ENCODE data around the gene NOD2.

NOD2 gene

DNA sequence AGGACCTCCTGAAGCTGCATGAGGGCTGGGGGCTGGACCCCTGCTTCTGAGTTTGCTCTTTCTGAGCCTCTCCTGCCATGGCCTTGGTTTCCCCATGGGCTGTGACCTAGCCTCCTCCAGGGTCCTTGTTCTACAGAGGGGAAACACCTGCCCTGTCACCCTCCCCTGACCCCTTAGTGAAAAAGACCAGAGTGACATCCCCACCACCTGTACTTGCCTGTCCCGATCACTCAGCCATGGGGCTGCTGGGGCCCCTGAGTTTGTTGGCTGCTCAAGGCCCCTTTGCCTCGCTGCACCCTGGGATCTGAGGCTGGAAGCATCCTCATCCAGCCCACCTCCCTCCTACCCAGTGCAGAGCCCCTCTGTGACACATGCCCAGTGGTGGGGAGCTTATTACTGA lies 800 bp downstream of the NOD2 start:
- DNase-seq (ENCODE audit: low read depth): no peak

DNA sequence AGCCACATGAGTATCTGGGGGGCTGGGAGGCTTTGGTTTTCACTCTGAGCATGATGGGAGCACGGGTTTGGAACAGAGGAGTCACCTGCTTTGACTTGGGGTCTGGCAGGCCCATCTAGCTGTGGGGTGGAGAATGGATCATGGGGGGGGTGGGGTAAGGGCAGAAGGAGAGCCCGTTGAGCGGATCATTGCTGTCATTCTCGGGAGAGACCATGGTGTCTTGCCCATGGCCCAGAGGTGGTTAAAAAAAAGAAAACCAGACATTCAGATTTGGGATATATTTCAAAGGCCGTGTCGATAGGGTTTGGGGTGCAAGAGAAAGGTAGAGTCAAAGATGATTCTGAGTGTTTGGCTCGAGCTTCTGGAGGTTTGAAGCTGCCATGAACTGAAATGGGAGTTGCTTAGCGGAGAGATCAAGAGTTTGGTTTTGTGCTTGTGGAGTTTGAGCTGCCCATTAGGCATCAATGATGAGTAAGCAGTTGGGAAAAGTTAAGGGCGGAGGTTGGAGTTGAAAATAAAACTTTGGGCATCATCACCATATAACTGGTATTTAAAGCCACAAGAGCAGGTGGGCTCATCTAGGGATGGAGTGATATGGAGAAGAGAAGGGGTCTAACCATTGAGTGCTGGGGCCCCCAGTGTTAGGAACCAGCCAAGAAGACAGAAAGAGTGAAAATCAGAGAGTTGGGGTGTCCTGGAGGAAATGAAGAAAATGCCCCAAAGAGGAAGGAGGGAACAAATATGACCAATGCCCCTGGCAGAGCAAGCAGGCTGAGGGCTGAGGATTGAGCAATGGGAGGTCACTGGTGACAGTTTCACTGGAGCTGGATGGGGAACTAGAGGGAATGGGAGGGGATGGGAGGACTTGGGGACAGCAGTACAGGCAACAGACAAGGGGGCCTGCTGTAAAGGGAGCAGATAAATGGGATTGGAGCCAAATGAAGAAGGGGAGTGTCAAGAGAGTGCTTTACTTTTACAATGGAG lies 1.9 kb downstream of the NOD2 start:
- no peak for DNase-seq (ENCODE audit: low read depth)

DNA sequence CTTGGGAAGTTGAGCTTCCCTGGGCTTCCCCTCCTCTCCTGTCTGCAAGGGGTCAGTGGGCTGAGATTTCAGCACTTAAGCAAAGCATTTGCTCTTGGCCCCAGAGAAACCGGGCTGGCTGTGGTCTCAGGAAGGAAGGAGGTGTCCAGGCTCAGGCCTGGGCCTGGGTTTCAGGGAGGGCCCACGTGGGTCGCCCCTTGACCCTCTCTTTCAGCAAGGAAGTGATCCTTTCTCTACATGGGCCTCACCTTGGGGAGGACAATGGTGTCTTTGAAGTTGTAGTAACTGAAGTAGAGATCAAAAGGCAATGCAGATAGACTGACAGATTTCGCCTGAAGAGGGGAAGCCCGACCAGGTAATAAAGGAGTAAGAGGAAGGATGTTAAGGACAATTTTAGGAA lies 2.7 kb downstream of the NOD2 start:
- no peak for DNase-seq (ENCODE audit: low read depth)

DNA sequence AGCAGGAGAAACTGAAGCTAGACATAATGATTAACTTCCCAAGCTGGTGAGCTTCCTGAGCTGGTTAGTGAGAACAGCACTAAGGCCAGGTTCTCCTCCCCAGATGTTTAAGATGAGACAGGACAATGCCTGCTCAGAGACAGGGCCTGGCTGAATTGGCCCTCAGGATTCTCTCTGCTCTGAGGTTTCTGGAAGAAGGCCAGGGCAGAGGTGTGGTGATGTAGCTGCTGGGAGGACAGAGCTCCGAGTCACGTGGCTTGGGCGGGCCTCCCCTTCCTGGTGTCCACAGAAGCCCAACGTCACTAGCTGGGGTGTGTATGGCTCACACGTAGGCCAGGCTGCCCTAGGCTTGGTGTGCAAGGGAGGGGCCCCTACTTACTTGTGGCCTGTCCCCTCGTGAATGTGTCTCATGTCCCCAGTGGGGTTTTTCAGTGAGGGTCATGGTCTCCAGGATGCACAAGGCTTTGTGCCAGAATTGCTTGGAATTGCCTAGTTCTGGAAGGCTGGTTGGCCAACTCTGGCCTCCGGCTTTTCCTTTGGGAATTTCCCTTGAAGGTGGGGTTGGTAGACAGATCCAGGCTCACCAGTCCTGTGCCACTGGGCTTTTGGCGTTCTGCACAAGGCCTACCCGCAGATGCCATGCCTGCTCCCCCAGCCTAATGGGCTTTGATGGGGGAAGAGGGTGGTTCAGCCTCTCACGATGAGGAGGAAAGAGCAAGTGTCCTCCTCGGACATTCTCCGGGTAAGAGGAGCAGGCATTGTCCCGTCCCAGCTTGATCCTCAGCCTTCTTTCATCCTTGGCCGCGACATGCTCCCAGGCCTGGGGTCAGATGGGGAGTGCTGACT lies 3.4 kb downstream of the NOD2 start:
- no peak for DNase-seq (ENCODE audit: low read depth)

DNA sequence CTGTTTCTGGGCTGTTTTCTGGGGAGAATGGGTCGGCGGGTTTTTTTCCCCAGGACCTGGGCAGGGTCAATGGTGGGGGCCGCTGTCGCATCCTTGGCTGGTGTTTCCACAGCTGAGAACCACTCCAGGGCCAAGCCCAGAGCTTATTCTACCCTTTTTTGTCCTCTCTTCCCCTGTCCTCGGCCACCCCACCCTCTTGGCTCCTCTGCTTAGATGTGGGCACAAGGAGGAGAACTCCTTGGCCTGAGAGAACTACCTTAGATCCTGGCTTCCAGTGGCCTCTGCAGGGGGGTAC lies 4.0 kb downstream of the NOD2 start:
- no peak for DNase-seq (ENCODE audit: low read depth)

DNA sequence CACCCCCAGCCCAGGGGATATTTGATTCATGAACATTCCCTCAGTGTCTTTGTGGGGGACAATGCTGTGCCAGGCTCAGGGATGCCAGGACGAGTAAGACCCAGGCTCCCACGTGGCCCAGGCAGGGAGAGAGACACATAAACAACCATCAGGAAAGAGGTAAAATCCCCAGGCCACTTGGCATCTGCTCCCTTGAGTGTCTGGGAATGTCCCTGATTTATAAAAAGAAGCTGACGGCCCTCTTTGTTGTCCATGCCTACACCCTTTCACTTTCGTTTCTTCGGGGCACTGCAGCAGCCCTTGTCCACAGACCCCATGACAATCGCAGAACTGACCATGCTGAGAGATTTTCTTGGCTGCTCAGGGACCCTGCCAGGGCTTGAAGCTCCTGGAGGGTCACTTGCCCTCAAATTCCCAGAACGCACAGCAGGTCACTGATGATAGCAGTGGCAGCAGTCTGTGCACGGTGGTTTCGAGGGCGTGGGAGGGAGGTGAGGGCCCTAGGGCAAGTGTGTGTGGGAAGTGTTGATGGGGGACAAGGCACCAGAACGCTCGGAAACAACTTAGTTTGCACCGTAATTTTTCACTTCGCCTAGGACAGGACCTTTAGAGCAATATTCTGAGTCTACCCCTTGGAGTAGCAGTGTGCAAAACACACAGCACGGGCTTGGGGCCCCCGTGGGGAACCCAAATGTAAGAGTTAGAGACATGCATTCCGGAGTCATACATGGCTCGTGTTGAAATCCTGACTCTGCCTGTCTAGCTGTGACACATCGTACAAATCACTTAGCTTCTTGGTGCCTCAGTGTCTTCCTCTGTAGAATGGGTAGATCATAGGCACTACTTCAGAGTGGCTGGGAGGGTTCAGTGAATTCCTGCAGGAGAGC lies 4.7 kb downstream of the NOD2 start:
- DNase-seq (ENCODE audit: low read depth): no peak

DNA sequence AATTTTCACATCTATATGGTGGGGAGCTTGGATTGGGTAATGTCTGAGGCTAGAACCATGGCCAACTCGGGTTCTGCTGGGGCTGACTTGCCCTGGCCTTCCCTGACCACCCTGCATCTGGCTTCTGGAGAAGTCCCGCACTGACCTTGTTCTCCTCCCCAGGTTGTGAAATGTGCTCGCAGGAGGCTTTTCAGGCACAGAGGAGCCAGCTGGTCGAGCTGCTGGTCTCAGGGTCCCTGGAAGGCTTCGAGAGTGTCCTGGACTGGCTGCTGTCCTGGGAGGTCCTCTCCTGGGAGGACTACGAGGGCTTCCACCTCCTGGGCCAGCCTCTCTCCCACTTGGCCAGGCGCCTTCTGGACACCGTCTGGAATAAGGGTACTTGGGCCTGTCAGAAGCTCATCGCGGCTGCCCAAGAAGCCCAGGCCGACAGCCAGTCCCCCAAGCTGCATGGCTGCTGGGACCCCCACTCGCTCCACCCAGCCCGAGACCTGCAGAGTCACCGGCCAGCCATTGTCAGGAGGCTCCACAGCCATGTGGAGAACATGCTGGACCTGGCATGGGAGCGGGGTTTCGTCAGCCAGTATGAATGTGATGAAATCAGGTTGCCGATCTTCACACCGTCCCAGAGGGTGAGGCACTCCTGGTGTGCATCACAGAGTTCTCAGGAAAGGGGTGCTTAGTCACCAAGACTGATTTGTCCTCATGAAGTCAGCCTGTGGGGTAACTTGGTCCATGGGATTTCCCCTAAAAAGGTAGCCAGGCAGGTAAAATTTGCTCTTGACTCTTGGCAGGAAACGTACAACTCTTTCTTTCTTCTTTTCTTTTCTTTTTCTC lies 6.1 kb downstream of the NOD2 start:
- peak; percentile 66 for DNase-seq (ENCODE audit: low read depth)

DNA sequence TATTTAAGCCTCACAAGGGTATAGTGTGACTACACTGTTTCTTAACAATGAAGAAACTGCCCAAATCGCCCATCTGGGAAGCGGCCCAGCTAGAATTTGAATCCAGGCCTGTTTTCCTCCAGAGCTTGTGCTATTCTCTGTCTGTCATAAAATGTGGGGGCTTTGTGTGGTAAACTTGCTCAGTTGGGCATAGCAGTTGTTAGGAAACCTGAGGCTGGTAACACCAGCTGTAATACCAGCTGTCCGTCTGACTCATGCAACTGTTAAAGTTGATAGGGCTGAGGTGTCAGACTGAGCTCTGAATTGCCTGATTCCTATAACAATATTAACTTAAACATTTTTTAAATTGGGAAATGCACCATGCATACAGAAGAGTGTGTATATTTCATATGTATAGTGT lies 9.3 kb downstream of the NOD2 start:
- no peak for DNase-seq (ENCODE audit: low read depth)

DNA sequence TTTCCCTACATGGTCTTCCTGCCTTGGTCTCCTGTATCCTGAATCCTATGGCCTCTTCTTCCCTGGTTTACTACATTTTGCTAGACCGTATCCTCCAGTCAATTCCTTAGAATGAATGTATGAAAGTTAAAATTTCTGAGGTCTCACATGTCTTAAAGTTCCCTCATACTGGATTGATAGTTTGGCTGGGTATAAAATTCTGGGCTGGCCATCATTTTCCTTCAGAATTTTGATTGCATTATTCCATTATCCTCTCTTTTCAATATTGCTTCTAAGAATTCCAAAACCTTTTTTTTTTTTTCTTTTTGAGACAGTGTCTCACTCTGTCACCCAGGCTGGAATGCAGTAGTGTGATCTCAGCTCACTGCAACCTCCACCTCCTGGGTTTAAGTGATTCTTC lies 10.8 kb downstream of the NOD2 start:
- no peak for DNase-seq (ENCODE audit: low read depth)

DNA sequence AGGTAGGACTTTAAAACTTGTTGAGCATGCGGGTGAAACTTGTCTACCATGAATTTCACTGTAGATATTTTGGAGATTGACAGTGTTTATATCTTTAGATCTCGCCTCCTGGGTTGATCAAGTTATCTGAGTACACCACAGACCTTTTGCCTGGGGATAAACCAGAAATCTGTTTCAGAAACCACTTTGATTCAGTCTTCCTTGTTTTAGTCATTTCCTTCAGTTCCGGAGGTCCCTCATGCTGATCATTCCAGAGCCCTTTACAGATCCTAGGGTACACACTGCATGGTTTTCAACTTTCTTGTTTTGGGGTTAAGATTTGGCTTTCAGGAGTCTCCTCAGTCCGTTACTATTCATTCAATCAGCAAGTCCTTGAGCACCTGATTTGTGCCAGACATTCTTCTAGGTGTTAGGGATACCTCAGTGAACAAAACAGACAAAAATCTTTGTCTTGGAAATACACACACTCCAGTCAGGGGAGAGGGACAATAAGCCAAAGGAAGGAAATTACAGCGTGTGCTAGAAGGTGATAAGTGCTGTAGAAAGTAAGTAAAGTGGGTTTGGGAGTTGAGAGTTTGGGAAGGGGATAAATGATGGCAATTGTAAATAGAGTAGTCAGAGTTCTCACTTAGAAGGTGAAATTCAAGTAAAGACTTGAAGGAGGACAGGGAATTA lies 12.2 kb downstream of the NOD2 start:
- DNase-seq (ENCODE audit: low read depth): no peak

DNA sequence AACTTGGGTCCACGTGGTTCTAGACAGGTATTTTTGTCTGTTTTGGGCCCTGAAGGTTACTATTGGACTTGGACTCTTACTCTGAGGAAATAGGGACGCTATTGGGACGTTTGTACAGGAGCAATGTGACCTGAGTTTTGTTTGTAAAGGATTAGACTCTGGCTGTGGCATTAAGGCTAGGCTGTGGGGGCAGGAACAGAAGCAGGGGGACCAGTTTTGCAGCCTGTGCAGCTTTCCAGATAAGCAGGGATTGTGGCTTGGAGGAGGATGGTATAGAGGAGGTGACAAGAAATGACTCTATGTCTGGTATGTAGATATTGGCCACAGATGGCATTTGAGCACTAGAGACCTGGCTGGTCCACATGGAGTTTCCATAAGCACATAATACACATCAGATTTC lies 12.8 kb downstream of the NOD2 start:
- DNase-seq (ENCODE audit: low read depth): no peak

DNA sequence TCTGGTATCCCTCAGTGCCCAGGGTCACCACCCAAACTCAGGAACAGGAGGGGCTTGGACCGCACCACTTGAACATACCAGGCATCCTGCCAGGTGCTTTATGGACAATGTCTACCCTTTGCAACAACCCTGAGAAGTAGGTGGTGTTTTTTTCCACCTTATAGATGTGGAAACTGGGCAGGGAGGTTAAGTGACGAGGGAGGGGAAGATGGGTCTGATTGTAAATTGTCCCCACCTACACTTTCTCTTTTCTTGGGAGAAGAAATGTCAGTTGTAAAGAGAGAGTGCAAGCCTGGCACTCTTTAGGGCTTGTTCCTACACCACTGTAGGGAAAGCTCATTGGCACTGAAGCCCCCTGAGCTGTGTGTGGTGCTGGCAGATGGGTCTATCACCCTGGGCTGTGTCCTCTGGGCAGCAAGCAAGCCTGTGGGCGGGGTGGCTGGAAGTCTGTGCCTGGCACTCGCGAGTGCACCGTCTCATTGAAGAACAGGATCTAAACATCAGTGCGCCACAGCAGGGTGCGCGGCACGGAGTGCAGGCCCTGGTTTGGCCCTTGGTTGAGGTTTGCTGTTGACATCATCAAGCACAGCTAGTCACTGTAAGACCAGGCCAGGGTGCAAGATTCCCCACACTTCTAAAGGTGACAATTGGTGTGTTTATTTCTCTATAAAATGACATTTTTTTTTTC lies 15.1 kb downstream of the NOD2 start:
- DNase-seq (ENCODE audit: low read depth): no peak

DNA sequence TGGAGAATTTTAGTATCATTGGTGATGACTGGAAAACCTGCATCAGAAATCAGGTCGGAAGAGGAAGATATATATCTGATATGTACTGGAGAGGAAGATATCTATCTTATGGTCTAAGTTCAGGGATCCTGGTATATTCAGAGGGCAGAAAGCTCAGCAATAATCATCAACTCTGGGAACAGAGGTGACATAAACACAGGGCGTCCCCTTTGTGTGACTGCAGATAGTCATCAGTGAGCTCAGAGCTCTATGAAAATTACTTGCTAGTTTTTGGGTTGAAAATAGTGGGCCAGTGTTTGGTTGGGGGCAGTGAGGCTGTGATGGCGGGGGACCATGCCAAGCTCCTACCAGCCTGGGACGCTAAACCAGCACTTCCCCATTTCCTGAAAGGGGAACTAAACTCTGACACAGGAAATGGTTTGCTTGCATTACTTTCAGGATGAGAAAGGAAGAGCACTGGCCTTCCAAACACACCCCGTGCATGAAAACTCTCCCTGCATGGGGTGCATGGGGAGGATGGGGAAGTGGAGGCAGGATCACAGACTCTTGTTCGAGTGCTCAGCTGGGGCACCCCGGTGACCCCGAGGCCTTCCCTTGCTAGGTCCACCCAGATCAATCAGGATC lies 15.8 kb downstream of the NOD2 start:
- no peak for DNase-seq (ENCODE audit: low read depth)

DNA sequence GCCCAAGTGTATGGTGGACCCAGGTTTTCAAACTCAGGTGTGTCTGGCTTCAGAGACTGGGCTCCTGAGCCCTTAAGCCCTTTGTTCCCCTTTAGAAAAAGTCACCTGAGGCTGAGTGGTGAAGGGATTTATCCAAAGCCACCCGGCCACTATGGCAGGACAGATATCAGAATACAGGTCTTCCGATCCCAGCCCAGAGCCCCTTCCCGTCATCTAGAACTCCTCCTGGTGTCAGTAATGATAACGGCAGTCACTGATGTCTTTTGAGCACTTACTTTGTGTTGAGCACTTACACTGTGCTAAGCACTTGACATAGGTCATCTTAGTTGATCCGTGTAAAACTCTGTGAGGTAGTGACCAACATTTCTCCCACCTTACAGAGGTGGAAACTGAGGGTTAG lies 16.6 kb downstream of the NOD2 start:
- DNase-seq (ENCODE audit: low read depth): no peak

DNA sequence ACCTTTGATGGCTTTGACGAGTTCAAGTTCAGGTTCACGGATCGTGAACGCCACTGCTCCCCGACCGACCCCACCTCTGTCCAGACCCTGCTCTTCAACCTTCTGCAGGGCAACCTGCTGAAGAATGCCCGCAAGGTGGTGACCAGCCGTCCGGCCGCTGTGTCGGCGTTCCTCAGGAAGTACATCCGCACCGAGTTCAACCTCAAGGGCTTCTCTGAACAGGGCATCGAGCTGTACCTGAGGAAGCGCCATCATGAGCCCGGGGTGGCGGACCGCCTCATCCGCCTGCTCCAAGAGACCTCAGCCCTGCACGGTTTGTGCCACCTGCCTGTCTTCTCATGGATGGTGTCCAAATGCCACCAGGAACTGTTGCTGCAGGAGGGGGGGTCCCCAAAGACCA lies 17.6 kb downstream of the NOD2 start:
- DNase-seq (ENCODE audit: low read depth): no peak

DNA sequence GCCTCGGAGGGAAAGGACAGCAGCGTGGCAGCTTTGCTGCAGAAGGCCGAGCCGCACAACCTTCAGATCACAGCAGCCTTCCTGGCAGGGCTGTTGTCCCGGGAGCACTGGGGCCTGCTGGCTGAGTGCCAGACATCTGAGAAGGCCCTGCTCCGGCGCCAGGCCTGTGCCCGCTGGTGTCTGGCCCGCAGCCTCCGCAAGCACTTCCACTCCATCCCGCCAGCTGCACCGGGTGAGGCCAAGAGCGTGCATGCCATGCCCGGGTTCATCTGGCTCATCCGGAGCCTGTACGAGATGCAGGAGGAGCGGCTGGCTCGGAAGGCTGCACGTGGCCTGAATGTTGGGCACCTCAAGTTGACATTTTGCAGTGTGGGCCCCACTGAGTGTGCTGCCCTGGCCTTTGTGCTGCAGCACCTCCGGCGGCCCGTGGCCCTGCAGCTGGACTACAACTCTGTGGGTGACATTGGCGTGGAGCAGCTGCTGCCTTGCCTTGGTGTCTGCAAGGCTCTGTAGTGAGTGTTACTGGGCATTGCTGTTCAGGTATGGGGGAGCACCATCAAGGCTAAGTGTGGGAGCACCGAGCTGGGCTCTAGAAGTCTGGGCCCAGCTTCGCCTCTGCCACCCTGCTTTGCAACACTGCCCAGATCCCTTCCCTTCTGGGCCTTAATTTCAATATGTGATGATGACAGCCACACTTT lies 18.6 kb downstream of the NOD2 start:
- no peak for DNase-seq (ENCODE audit: low read depth)

DNA sequence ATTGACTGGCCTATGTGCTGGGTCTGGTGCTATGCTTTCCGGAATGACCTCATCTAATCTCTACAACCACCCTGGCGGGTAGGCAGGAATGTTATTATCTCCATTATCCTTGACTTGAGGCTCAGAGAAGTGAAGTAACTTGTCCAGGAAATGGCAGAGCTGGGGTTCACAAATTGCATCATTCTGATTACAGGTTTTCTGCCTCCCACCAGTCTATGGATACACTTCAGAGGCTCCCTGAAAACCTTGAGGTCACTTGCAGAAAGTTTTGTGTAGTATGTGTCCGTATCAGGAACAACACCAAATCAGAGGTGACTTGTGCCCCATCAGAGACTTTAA lies 19.1 kb downstream of the NOD2 start:
- no peak for DNase-seq (ENCODE audit: low read depth)

DNA sequence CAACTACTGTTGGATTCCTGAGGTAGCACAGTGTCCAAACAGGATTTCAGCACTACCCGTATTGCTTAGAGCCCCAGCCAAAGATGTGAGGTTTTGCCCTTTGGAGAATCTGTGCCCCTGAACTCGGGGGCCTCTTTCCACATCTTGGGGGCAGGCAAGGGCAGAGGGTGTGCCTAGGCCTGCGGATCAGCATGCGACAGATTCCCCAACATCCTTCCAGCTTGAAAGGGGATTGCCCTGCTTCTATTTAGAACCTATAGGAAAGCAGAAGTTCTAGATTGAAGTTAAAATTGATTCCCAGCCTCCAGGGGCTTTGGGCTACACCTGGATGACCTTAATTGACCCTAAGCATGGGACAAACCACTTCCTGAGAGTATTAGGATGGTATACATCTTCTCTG lies 19.6 kb downstream of the NOD2 start:
- no peak for DNase-seq (ENCODE audit: low read depth)

DNA sequence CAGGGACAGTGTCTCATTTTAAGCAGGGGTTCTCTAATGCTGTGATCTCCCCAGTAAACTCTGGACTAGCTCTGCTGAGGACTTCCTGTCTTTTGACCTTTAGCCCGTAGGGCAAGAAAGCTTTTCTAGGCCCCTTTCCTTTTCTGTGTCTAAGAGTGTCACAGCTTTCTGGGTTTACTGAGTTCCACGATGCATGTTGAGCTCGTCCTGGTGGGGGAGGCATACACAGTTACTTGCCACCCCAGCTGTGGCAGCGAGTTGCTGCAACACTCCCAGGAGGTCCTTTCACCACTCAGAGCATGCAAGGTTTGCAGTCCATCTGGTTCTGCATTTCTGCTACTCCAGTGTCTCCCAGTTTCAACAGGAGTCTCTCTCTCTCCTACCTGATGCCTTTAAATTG lies 23.7 kb downstream of the NOD2 start:
- no peak for DNase-seq (ENCODE audit: low read depth)
